Endothelial cell (in vitro differentiated cells): ENCODE measurements around the gene OSTM1. TPM values are rescaled to one million over a fixed set of nuclear protein-coding genes. Genes with fewer than 3 reads are reported as not detected.

Experiments used
- DNase-seq: peaks from one replicate; pipeline ENCODE4 v3.0.0; 2021; ENCODE audit warnings: low spot score
- H3K27ac Mint-ChIP-seq: one replicate; pipeline ENCODE4 v1.8.0; 2021; ENCODE audit warnings: mixed read lengths, inconsistent platforms; ENCODE audit not compliant: unreplicated experiment
- H3K27me3 Mint-ChIP-seq: one replicate; pipeline ENCODE4 v1.8.0; 2021; ENCODE audit warnings: mild to moderate bottlenecking, moderate library complexity, mixed read lengths, inconsistent platforms; ENCODE audit not compliant: unreplicated experiment
- H3K36me3 Mint-ChIP-seq: one replicate; pipeline ENCODE4 v1.8.0; 2021; ENCODE audit warnings: mild to moderate bottlenecking, low read depth, mixed read lengths, inconsistent platforms; ENCODE audit not compliant: unreplicated experiment
- H3K4me1 Mint-ChIP-seq: one replicate; pipeline ENCODE4 v1.8.0; 2021; ENCODE audit warnings: mild to moderate bottlenecking, mixed read lengths, inconsistent platforms; ENCODE audit not compliant: unreplicated experiment
- H3K4me3 Mint-ChIP-seq: one replicate; pipeline ENCODE4 v1.8.0; 2021; ENCODE audit warnings: mild to moderate bottlenecking, mixed read lengths, inconsistent platforms; ENCODE audit not compliant: unreplicated experiment
- H3K9me3 Mint-ChIP-seq: one replicate; pipeline ENCODE4 v1.8.0; 2021; ENCODE audit warnings: mixed read lengths, inconsistent platforms; ENCODE audit not compliant: unreplicated experiment
- total RNA-seq: library from RNA; stranded (reverse); fragmentation: NEBNext Ultra II Directional; extraction: Animal tissue kit (Norgen Biotek cat#: 25700); gene quantifications from one replicate; pipeline ENCODE4 v1.2.1, GENCODE V29; 2021; ENCODE audit not compliant: unreplicated experiment
- TF ChIP-seq, protein P1 (sequence below): fragments of 200-600 bp; sonication (generic); IDR thresholded peaks from one replicate; pipeline ENCODE4 v1.5.0; 2021; ENCODE audit warnings: antibody characterized with exemption; ENCODE audit not compliant: unreplicated experiment

The OSTM1 gene
- total RNA-seq, 1 donor from 2014 or later = 22.7 TPM

DNA sequence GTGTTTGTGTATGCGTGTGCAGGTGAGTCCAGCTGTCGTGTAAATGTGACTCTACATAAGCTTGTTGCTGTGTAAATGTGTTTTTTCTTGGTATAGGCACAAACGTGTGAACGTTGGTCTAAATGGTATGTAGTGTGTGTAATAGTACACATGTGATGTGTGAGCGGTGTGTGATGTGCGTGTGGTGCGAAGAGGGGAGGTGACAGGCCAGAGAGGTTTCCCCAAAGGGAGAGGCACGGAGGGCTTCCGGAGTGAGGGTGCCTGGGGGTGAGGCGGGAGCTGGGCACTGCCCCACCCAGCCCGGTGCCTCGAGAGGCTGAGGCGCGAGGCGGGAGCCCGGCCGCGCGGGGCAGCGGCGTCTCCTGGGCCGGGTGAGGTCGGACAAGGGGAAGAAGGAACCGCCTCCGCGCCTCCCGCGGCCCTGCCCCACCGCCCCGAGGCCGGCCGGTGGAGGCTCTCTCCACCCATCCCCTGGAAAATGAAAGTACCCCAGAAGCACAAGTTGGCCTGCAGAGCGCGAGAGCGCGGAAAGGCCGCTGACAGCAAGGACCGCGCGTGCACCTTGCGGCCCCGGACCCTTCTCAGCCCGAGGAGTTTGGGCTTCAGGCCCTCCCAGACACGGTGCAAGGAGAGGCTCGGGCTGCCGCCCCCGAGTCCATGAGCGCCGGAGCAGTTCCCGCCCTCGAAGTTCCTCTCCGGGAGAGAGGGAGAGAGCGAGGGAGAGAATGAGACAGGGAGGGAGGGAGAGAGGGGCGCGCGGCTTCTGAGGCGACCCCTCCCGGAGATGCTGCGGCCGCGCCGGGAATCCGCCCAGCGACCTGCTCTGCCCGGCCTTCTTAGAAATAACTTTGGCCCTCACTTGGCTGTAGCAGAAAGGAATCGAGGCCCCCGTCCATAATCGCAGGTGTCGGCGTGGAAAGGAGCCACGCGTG, 43.2 kb upstream of the OSTM1 start:
- Mint-ChIP-seq H3K4me1 (peaks cover 38% of the 10 kb centered on the region), H3K27ac (peak overlapping the region; percentile 71), H3K27me3 (peaks cover 56% of the 10 kb centered on the region)

DNA sequence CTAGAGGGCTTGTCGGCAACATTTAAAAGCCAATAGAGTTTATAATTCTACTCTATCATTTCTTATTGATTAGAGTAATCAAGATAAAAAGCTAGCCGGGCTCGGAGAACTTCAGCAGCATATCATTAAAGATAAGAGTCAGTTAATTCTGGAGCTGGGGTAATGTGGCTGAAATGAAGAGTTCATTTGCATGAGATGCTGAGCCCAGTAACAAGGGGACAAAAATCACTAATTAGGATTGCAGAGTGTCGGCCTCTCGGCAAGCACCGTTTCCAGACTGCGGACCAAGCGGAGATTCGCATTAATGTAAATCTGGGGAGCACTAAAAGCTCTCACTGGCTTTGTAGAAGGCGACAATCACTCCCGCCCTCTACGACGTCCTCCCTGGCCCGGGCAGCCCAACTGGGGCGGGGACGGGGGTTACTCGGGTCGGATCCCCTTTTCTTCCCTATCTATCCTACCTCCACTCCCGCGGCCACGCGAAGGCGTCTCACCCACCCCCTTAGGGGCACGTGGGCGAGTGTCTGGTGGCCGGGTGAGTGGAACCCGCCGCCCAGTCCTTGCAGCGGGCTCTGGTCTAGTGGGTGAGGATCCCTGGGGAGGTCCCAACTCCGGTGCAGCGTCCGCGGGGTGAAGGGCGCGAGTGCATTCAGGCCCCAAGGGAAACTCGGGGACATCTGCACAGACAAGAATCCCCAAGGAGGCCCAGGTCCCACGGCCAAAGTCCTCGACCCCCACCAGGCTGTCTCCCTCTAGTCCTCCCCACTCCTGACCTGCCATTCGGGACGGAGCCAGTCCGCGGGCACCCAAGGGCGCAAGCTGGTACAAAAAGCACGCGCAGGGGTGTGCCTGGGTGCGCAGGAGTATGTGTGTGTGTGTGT, 42.2 kb upstream of the OSTM1 start:
- H3K27me3 Mint-ChIP-seq = peaks cover 53% of the 10 kb centered on the region
- H3K27ac Mint-ChIP-seq = no peak overlapping the region
- TF ChIP-seq, protein P1, sequence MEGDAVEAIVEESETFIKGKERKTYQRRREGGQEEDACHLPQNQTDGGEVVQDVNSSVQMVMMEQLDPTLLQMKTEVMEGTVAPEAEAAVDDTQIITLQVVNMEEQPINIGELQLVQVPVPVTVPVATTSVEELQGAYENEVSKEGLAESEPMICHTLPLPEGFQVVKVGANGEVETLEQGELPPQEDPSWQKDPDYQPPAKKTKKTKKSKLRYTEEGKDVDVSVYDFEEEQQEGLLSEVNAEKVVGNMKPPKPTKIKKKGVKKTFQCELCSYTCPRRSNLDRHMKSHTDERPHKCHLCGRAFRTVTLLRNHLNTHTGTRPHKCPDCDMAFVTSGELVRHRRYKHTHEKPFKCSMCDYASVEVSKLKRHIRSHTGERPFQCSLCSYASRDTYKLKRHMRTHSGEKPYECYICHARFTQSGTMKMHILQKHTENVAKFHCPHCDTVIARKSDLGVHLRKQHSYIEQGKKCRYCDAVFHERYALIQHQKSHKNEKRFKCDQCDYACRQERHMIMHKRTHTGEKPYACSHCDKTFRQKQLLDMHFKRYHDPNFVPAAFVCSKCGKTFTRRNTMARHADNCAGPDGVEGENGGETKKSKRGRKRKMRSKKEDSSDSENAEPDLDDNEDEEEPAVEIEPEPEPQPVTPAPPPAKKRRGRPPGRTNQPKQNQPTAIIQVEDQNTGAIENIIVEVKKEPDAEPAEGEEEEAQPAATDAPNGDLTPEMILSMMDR = no peak
- no peaks in the 10 kb centered on the region for H3K9me3 Mint-ChIP-seq
- peaks cover 8% of the 10 kb centered on the region for H3K36me3 Mint-ChIP-seq
- H3K4me3 Mint-ChIP-seq = peak overlapping the region; percentile 92
- H3K4me1 Mint-ChIP-seq = peaks cover 38% of the 10 kb centered on the region
- no peak for DNase-seq

More for the DNA sequence above, 43.2 kb upstream of the OSTM1 start:
- Mint-ChIP-seq H3K4me3 (peak overlapping the region; percentile 92), H3K36me3 (peaks cover 8% of the 10 kb centered on the region), H3K9me3 (no peaks in the 10 kb centered on the region)
- TF ChIP-seq, protein P1 = no peak
- DNase-seq = no peak

DNA sequence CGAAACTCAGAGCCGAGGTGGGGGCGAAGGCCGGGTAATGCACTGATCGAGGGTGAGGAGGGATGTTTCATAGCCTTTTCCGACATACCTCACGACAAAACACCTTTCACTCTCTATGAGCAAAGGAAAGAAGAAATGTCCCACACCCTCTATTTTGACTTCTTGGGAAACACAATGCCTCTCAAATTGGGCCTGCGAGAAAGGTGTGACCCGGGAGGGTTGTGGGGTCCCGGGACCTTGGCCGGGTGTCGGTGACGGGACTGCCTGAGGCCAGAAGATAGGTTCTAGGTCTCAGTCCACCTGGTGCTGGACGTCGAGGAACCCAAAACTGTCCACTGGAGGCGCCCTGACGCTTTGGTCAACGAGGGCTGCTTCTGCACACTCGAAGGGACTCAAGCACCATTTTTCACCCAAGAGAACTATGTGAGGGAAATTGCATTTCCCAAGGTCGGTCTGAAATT, 41.1 kb upstream of the OSTM1 start:
- H3K27me3 Mint-ChIP-seq = peaks cover 45% of the 10 kb centered on the region
- H3K27ac Mint-ChIP-seq = no peak overlapping the region
- peaks cover 8% of the 10 kb centered on the region for H3K36me3 Mint-ChIP-seq
- no peaks in the 10 kb centered on the region for H3K9me3 Mint-ChIP-seq
- H3K4me1 Mint-ChIP-seq = peaks cover 38% of the 10 kb centered on the region
- TF ChIP-seq, protein P1 = no peak
- H3K4me3 Mint-ChIP-seq = no peak overlapping the region
- peak; percentile 67 for DNase-seq

DNA sequence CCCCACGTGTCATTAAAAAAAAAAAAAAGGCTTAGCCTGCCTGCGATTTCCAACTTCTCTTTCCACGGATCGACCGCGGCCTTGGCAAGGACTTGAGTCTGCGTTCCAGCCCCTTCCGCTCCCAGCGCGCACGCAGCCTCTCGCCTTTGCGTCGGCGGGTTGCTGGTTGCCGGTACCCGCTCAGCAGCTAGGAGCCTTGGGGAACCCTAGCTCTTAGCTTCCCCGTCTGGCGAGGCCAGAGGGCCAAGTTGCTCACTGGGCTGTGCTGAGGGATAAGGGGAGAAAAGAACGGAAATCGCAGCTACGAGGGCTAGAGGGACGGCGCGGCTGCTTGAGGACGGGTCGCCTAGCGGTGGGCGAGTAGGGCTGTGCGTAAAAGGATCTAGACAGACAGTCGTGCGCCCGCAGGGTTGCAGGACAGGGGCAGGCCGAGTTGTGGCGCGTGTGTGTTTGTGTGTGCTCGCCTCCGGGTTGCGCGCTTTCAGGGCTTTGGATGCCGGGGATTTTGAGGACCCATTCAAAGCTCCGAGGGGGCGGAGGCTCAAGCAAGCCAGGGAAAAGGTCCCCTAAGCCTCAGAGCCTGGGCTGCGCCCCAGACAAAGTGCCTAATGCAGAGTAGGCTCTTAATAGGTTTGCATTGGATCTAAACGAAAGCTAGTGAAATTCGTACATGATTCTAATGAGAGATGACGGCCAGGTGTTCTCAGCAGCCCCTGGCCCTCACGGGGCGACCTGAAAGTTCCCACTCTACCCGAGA, 40.5 kb upstream of the OSTM1 start:
- H3K4me1 Mint-ChIP-seq = peaks cover 38% of the 10 kb centered on the region
- H3K27me3 Mint-ChIP-seq = peaks cover 45% of the 10 kb centered on the region
- peak overlapping the region; percentile 80 for H3K4me3 Mint-ChIP-seq
- TF ChIP-seq, protein P1 = peak; percentile 37
- peaks cover 8% of the 10 kb centered on the region for H3K36me3 Mint-ChIP-seq
- no peak overlapping the region for H3K27ac Mint-ChIP-seq
- H3K9me3 Mint-ChIP-seq = no peaks in the 10 kb centered on the region
- DNase-seq = peak; percentile 62
